ENCODE results near the gene ABHD4. TPM values are rescaled to one million over a fixed set of nuclear protein-coding genes. Genes with fewer than 3 reads are reported as not detected.

The ABHD4 gene
- total and polyA plus RNA-seq, 4 donors, result 9.0 to 32.9 (median 11.1) TPM

- H3K9ac ChIP-seq (ENCODE audit: low read depth in 1 of 2, low read length in 2 of 2), result no peak overlapping the region
- H3K4me3 ChIP-seq (ENCODE audit: low read depth in 1 of 3, low read length in 3 of 3), result no peak overlapping the region
- H3K27me3 ChIP-seq (ENCODE audit: control insufficient read depth in 4 of 4, insufficient read depth in 4 of 4, low read length in 3 of 4), result no peaks in the 10 kb centered on the region
- WGBS, result 53% methylated on average over 3 of the region's 3 CpGs
- TF ChIP-seq FOXA1 (IDR thresholded peaks at IDR 0.05) (no peak), ATF3 (IDR thresholded peaks at IDR 0.05) (no peak), RAD21 (IDR thresholded peaks at IDR 0.05) (no peak), HNF4A (conservative IDR thresholded peaks at IDR 0.05) (no peak), EGR1 (IDR thresholded peaks at IDR 0.05; ENCODE audit: low read depth in 2 of 2) (no peak), FOXA2 (IDR thresholded peaks at IDR 0.05) (no peak)
- H3K27ac ChIP-seq (ENCODE audit: low read depth in 1 of 2, low read length in 2 of 2), result no peak overlapping the region
- no peak for DNase-seq (ENCODE audit: low spot score)
- H3K36me3 ChIP-seq (ENCODE audit: control insufficient read depth in 4 of 4, insufficient read depth in 3 of 4, low read depth in 1 of 4, low read length in 3 of 4), result no peaks in the 10 kb centered on the region
- no peaks in the 10 kb centered on the region for H3K9me3 ChIP-seq (ENCODE audit: control insufficient read depth in 4 of 4, low read length in 3 of 4)
- peaks cover 4 to 18% (median 10%) of the 10 kb centered on the region in 4 donors for H3K4me1 ChIP-seq (ENCODE audit: control insufficient read depth in 4 of 4, insufficient read depth in 4 of 4, low read length in 3 of 4)
Measured at GRCh38 chr14:22593189-22593588, 4.9 kb upstream of the ABHD4 start.

- no peak overlapping the region for H3K27ac ChIP-seq (ENCODE audit: low read depth in 1 of 2, low read length in 2 of 2)
- H3K9ac ChIP-seq (ENCODE audit: low read depth in 1 of 2, low read length in 2 of 2), result no peak overlapping the region
- no peaks in the 10 kb centered on the region for H3K36me3 ChIP-seq (ENCODE audit: control insufficient read depth in 4 of 4, insufficient read depth in 3 of 4, low read depth in 1 of 4, low read length in 3 of 4)
- H3K4me3 ChIP-seq (ENCODE audit: low read depth in 1 of 3, low read length in 3 of 3), result no peak overlapping the region
- TF ChIP-seq MAX (IDR thresholded peaks at IDR 0.05) (no peak), CTCF (IDR thresholded peaks at IDR 0.05; ENCODE audit: low read depth, low read length, missing input control) (no peak), GABPA (IDR thresholded peaks at IDR 0.05 in 1 of 2, conservative IDR thresholded peaks at IDR 0.05 in 1 of 2) (no peak), RXRA (IDR thresholded peaks at IDR 0.05) (no peak), ATF3 (IDR thresholded peaks at IDR 0.05) (no peak), HNF4G (IDR thresholded peaks at IDR 0.05) (no peak)
- H3K27me3 ChIP-seq (ENCODE audit: control insufficient read depth in 4 of 4, insufficient read depth in 4 of 4, low read length in 3 of 4), result no peaks in the 10 kb centered on the region
- H3K9me3 ChIP-seq (ENCODE audit: control insufficient read depth in 4 of 4, low read length in 3 of 4), result no peaks in the 10 kb centered on the region
- peaks cover 4 to 16% (median 9%) of the 10 kb centered on the region in 4 donors for H3K4me1 ChIP-seq (ENCODE audit: control insufficient read depth in 4 of 4, insufficient read depth in 4 of 4, low read length in 3 of 4)
- WGBS, result 83% methylated on average over 2 of the region's 2 CpGs
- DNase-seq (ENCODE audit: low spot score), result no peak
Measured at GRCh38 chr14:22593601-22594000, 4.5 kb upstream of the ABHD4 start.

- DNase-seq (ENCODE audit: low spot score), result no peak
- TF ChIP-seq HNF4G (IDR thresholded peaks at IDR 0.05), result no peak
- no peaks in the 10 kb centered on the region for H3K9me3 ChIP-seq (ENCODE audit: control insufficient read depth in 4 of 4, low read length in 3 of 4)
- peaks cover 4 to 22% (median 11%) of the 10 kb centered on the region in 4 donors for H3K4me1 ChIP-seq (ENCODE audit: control insufficient read depth in 4 of 4, insufficient read depth in 4 of 4, low read length in 3 of 4)
- H3K27me3 ChIP-seq (ENCODE audit: control insufficient read depth in 4 of 4, insufficient read depth in 4 of 4, low read length in 3 of 4), result no peaks in the 10 kb centered on the region
- no peaks in the 10 kb centered on the region for H3K36me3 ChIP-seq (ENCODE audit: control insufficient read depth in 4 of 4, insufficient read depth in 3 of 4, low read depth in 1 of 4, low read length in 3 of 4)
- no peak overlapping the region for H3K27ac ChIP-seq (ENCODE audit: low read depth in 1 of 2, low read length in 2 of 2)
- no peak overlapping the region for H3K9ac ChIP-seq (ENCODE audit: low read depth in 1 of 2, low read length in 2 of 2)
- H3K4me3 ChIP-seq (ENCODE audit: low read depth in 1 of 3, low read length in 3 of 3), result no peak overlapping the region
- 62% methylated on average over 4 of the region's 4 CpGs for WGBS
Measured at GRCh38 chr14:22594156-22594716, 3.9 kb upstream of the ABHD4 start.

Measured in liver (tissue), 9 donors.